Nephron progenitor cell (in vitro differentiated cells): ENCODE results near the gene TDRD7.
"Not testable (repeated sequence)": the region's sequence is repeated elsewhere in the genome, so short reads cannot be mapped to it uniquely, and the experiment has no call there.

Experiments used
- DNase-seq: peaks from one replicate; pipeline ENCODE4 v3.0.0; 2021
- H3K27ac Mint-ChIP-seq: 2 replicates; pipeline ENCODE4 v1.8.0; 2021; ENCODE audit warnings: mild to moderate bottlenecking, moderate library complexity, mixed read lengths
- H3K27me3 Mint-ChIP-seq: 2 replicates; pipeline ENCODE4 v1.8.0; 2021; ENCODE audit warnings: mild to moderate bottlenecking, low read depth, mixed read lengths; ENCODE audit not compliant: poor library complexity
- H3K36me3 Mint-ChIP-seq: 2 replicates; pipeline ENCODE4 v1.8.0; 2021; ENCODE audit warnings: low read depth, mixed read lengths
- H3K4me1 Mint-ChIP-seq: 2 replicates; pipeline ENCODE4 v1.8.0; 2021; ENCODE audit warnings: mixed read lengths
- H3K4me3 Mint-ChIP-seq: 2 replicates; pipeline ENCODE4 v1.8.0; 2021; ENCODE audit warnings: mild to moderate bottlenecking, moderate library complexity, mixed read lengths
- H3K9me3 Mint-ChIP-seq: 2 replicates; pipeline ENCODE4 v1.8.0; 2021; ENCODE audit warnings: mild to moderate bottlenecking, moderate library complexity, mixed read lengths
- TF ChIP-seq, protein P1 (sequence below): fragments of 200-600 bp; sonication (generic); IDR thresholded peaks from 2 replicates; pipeline ENCODE4 v1.5.0; 2021; ENCODE audit warnings: antibody characterized with exemption

Gene TDRD7

DNA sequence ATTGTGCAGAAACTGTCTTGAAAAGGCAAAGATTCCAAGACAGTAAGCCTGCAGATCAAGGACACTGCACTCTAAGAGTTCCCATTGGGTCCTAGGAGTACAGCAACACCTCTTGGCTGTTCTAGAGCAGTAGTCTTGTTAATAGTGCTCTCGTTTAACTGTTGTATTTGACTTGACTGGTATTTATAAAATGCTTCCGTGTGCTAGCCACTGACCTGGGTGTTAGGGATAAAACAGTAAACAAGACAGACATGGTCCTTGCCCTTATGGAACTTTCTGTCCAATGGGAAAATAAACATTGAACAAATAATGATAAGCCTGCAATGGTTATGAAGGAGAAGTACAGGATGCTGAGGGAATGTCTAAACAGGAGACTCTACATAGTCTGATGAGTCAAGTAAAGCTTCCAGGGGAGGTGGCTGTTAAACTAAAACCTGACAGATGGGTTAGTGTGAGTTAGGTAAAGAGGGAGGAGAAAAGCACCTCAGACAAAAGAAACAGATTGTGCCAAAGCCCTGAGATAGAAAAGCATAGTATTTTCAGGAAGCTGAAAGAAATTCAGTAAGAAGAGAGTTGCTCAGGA is 33.3 kb downstream of the TDRD7 start:
- DNase-seq: no peak
- no peaks in the 10 kb centered on the region for H3K4me1 Mint-ChIP-seq
- no peaks in the 10 kb centered on the region for H3K36me3 Mint-ChIP-seq
- H3K4me3 Mint-ChIP-seq: no peak overlapping the region
- peaks cover 14% of the 10 kb centered on the region for H3K27me3 Mint-ChIP-seq
- no peak overlapping the region for H3K27ac Mint-ChIP-seq
- TF ChIP-seq, protein P1, sequence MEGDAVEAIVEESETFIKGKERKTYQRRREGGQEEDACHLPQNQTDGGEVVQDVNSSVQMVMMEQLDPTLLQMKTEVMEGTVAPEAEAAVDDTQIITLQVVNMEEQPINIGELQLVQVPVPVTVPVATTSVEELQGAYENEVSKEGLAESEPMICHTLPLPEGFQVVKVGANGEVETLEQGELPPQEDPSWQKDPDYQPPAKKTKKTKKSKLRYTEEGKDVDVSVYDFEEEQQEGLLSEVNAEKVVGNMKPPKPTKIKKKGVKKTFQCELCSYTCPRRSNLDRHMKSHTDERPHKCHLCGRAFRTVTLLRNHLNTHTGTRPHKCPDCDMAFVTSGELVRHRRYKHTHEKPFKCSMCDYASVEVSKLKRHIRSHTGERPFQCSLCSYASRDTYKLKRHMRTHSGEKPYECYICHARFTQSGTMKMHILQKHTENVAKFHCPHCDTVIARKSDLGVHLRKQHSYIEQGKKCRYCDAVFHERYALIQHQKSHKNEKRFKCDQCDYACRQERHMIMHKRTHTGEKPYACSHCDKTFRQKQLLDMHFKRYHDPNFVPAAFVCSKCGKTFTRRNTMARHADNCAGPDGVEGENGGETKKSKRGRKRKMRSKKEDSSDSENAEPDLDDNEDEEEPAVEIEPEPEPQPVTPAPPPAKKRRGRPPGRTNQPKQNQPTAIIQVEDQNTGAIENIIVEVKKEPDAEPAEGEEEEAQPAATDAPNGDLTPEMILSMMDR: no peak
- no peaks in the 10 kb centered on the region for H3K9me3 Mint-ChIP-seq

DNA sequence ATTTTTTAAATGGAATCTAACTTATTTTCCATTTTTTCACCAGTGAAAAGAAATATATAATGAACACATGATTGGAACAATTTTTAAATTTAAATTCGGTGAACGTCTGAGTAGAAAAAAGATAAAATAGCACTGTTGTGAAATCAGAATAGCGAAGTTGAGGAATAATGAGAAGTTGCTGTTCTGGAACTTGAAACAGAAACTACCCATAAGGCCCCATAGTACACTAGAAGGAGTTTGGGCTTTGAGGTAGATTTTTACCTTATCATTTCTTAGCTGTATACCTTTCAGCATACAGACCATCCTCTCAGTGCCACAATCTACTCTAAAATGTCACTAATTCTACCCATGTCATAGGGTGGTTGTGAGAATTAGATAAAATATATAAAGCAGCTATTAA is 35.1 kb downstream of the TDRD7 start:
- Mint-ChIP-seq H3K4me1 (no peaks in the 10 kb centered on the region), H3K27me3 (peaks cover 14% of the 10 kb centered on the region), H3K36me3 (no peaks in the 10 kb centered on the region), H3K27ac (no peak overlapping the region), H3K4me3 (no peak overlapping the region), H3K9me3 (no peaks in the 10 kb centered on the region)
- TF ChIP-seq, protein P1: no peak
- no peak for DNase-seq

DNA sequence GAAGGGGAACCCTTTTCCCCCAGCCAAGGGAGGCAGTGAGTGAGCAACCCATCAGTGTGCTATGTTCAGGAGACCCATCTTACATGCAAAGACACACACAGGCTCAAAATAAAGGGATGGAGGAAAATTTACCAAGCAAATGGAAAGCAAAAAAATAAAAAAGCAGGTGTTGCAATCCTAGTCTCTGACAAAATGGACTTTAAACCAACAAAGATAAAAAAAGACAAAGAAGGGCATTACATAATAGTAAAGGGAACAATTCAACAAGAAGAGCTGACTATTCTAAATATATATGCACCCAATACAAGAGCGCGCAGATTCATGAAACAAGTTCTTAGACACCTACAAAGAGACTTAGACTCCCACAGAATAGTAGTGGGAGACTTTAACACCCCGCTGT is 41.7 kb downstream of the TDRD7 start:
- H3K4me1 Mint-ChIP-seq, H3K27ac Mint-ChIP-seq, H3K4me3 Mint-ChIP-seq, DNase-seq, H3K36me3 Mint-ChIP-seq: not testable (repeated sequence)
- Mint-ChIP-seq H3K9me3 (peaks cover 20% of the 10 kb centered on the region), H3K27me3 (peaks cover 34% of the 10 kb centered on the region)

DNA sequence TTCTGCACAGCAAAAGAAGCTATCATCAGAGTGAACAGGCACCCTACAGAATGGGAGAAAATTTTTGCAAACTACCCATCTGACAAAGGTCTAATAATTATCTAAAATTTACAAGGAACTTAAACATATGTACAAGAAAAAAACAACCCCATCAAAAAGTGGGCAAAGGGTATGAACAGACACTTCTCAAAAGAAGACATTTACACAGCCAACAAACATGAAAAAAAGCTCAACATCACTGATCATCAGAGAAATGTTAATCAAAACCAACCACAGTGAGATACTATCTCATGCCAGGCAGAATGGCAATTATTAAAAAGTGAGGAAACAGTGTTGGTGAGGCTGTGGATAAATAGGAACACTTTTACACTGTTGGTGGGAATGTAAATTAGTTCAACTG is 44.9 kb downstream of the TDRD7 start:
- not testable (repeated sequence) for H3K27ac Mint-ChIP-seq, DNase-seq, H3K4me1 Mint-ChIP-seq, H3K4me3 Mint-ChIP-seq, H3K36me3 Mint-ChIP-seq
- peaks cover 23% of the 10 kb centered on the region for H3K27me3 Mint-ChIP-seq
- peaks cover 20% of the 10 kb centered on the region for H3K9me3 Mint-ChIP-seq

DNA sequence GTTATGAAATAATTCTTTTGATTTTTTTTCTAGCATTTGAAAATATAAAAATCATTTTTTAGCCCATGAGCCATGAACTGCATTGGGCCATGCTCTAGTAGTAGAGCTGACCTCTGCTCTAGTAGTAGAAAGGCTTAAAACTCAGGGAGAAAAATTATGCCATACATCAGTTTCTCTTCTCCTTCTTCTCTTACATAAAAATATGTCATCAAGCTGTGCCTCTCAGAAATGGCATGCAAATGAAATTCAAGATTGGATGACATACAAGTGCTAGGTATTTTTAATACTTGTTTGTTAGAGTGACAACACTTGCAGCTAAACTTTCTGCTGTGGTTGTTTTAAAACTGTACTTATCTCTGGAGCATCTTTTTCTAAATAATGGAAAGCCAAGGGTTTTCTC is 47.4 kb downstream of the TDRD7 start:
- H3K27ac Mint-ChIP-seq: no peak overlapping the region
- DNase-seq: no peak
- H3K9me3 Mint-ChIP-seq: peaks cover 12% of the 10 kb centered on the region
- TF ChIP-seq, protein P1: no peak
- H3K36me3 Mint-ChIP-seq: no peaks in the 10 kb centered on the region
- H3K4me1 Mint-ChIP-seq: no peaks in the 10 kb centered on the region
- peaks cover 22% of the 10 kb centered on the region for H3K27me3 Mint-ChIP-seq
- H3K4me3 Mint-ChIP-seq: no peak overlapping the region

DNA sequence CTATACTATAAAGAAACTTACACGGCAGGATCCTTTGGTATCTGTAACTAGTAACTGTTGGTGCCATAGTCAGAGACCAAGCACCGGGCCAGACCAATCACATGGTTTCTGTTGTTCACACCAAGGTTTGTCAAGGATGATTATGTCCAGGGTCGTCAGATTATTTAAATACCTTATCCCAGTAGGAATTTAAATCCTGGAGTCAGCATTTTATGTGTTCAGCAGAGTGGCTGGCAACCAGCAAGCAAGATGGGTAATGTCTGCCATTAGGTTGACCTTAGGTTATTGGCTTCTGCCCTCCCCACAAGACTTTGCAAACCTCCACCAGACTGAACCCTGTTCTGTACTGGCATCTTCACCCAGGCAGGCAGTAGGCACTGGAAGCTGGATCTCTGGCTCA is 50.3 kb downstream of the TDRD7 start:
- DNase-seq: no peak
- no peaks in the 10 kb centered on the region for H3K4me1 Mint-ChIP-seq
- H3K36me3 Mint-ChIP-seq: no peaks in the 10 kb centered on the region
- H3K27me3 Mint-ChIP-seq: peaks cover 15% of the 10 kb centered on the region
- peaks cover 4% of the 10 kb centered on the region for H3K9me3 Mint-ChIP-seq
- TF ChIP-seq, protein P1: no peak
- H3K4me3 Mint-ChIP-seq: no peak overlapping the region
- no peak overlapping the region for H3K27ac Mint-ChIP-seq

DNA sequence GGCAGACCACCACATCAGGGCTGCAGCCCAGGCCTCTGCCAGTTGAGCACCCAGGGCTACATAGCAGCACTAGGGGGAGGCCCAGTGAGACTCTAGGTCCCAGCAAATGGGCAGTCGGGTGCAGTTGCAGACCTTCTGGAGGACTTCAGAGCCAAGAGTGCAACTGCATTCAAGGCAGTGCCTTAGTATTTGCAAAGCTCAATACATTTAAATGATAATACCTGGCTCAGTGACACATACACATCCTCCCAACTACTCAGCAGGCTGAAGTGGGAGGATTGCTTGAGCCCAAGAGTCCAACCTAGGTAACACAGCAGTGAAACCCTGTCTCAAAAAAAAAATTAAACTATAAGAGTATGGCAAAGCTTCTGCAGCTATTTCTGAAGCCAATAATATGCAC is 51.0 kb downstream of the TDRD7 start:
- Mint-ChIP-seq H3K27ac (no peak overlapping the region), H3K27me3 (peaks cover 11% of the 10 kb centered on the region), H3K9me3 (no peaks in the 10 kb centered on the region), H3K36me3 (no peaks in the 10 kb centered on the region), H3K4me3 (no peak overlapping the region), H3K4me1 (no peaks in the 10 kb centered on the region)
- TF ChIP-seq, protein P1: no peak
- no peak for DNase-seq
